DND-41 (cell line): ENCODE results near the gene OPCML.

ENCODE experiments used
- ATAC-seq: fragments of 200-7000 bp; cut with Tn5 transposase; 3 replicates; pipeline ENCODE4 v1.9.1; 2021; ENCODE audit warnings: low read depth; ENCODE audit not compliant: insufficient read depth
- DNase-seq: peaks from one replicate; pipeline ENCODE4 v3.0.0-alpha.2; 2020
- H2AFZ ChIP-seq: 2 replicates; pipeline ENCODE4 v1.6.0; 2012; ENCODE audit warnings: low read depth, low read length
- H3K27ac ChIP-seq: 2 replicates; pipeline ENCODE4 v1.5.1; 2012; ENCODE audit warnings: low read length, inconsistent platforms
- H3K27me3 ChIP-seq: fragments of 200-600 bp; sonication (generic); 2 replicates; pipeline ENCODE4 v1.6.0; 2012; ENCODE audit warnings: low read length, mild to moderate bottlenecking, inconsistent platforms; ENCODE audit not compliant: insufficient read depth, poor library complexity
- H3K36me3 ChIP-seq: 2 replicates; pipeline ENCODE4 v1.5.1; 2012; ENCODE audit warnings: low read length, inconsistent platforms; ENCODE audit not compliant: insufficient read depth
- H3K4me1 ChIP-seq: 2 replicates; pipeline ENCODE4 v1.5.1; 2012; ENCODE audit warnings: mild to moderate bottlenecking, low read length; ENCODE audit not compliant: insufficient read depth
- H3K4me2 ChIP-seq: 2 replicates; pipeline ENCODE4 v1.6.0; 2012; ENCODE audit warnings: mild to moderate bottlenecking, moderate library complexity, low read length, inconsistent platforms; ENCODE audit not compliant: insufficient read depth
- H3K4me3 ChIP-seq, 2 experiments: fragments of 200-600 bp in 1 of 2; shearing (Covaris generic) in 1 of 2; 2 replicates each; pipeline ENCODE4 v1.5.1; 2012 to 2016; ENCODE audit warnings: inconsistent platforms in 2 of 2, low read length in 2 of 2, mild to moderate bottlenecking in 2 of 2, low read depth in 1 of 2, moderate library complexity in 1 of 2
- H3K79me2 ChIP-seq: 2 replicates; pipeline ENCODE4 v1.6.0; 2012; ENCODE audit warnings: low read length, inconsistent platforms; ENCODE audit not compliant: insufficient read depth
- H3K9ac ChIP-seq: 2 replicates; pipeline ENCODE4 v1.6.0; 2012; ENCODE audit warnings: low read depth, mild to moderate bottlenecking, inconsistent platforms, low read length, moderate library complexity
- H3K9me3 ChIP-seq: 2 replicates; pipeline ENCODE4 v1.5.1; 2012; ENCODE audit warnings: low read length, moderate library complexity, mild to moderate bottlenecking, inconsistent platforms; ENCODE audit not compliant: insufficient read depth, severe bottlenecking
- H4K20me1 ChIP-seq: 2 replicates; pipeline ENCODE4 v1.6.0; 2012; ENCODE audit warnings: low read length; ENCODE audit not compliant: insufficient read depth
- CTCF ChIP-seq: IDR thresholded peaks from 2 replicates; pipeline ENCODE4 v1.5.1; 2012; ENCODE audit warnings: borderline replicate concordance, low read length, moderate library complexity, mild to moderate bottlenecking; ENCODE audit not compliant: poor library complexity, severe bottlenecking; ENCODE audit errors: extremely low read depth
- EZH2 ChIP-seq: IDR thresholded peaks from 3 replicates; pipeline ENCODE4 v1.6.1; 2012; ENCODE audit warnings: borderline replicate concordance, low read depth, mild to moderate bottlenecking, moderate library complexity, low read length, inconsistent platforms; ENCODE audit not compliant: severe bottlenecking

OPCML gene

GRCh38 chr11:133172349-133172748, 360.0 kb downstream of the OPCML start:
- no peak for DNase-seq
- no peak overlapping the region for H3K4me2 ChIP-seq
- H3K4me1 ChIP-seq = no peaks in the 10 kb centered on the region
- TF ChIP-seq CTCF = no peak
- TF ChIP-seq EZH2 = no peak
- H3K36me3 ChIP-seq = no peaks in the 10 kb centered on the region
- H2AFZ ChIP-seq = no peak overlapping the region
- H3K27ac ChIP-seq = no peak overlapping the region
- no peaks in the 10 kb centered on the region for H3K79me2 ChIP-seq
- H3K9me3 ChIP-seq = no peaks in the 10 kb centered on the region
- no peak for ATAC-seq
- no peak overlapping the region for H3K9ac ChIP-seq
- H4K20me1 ChIP-seq = no peaks in the 10 kb centered on the region
- H3K4me3 ChIP-seq = no peak overlapping the region
- H3K27me3 ChIP-seq = no peaks in the 10 kb centered on the region

- Histone ChIP-seq H3K9me3 (no peaks in the 10 kb centered on the region), H2AFZ (no peak overlapping the region), H3K4me1 (no peaks in the 10 kb centered on the region), H3K9ac (no peak overlapping the region), H3K4me2 (no peak overlapping the region), H3K4me3 (no peak overlapping the region), H3K27ac (no peak overlapping the region), H3K27me3 (no peaks in the 10 kb centered on the region), H4K20me1 (no peaks in the 10 kb centered on the region), H3K79me2 (no peaks in the 10 kb centered on the region), H3K36me3 (no peaks in the 10 kb centered on the region)
- DNase-seq (no peak), ATAC-seq (no peak)
- TF ChIP-seq EZH2 (no peak), CTCF (no peak)
These were observed 360.9 kb downstream of the OPCML start for GRCh38 chr11:133171374-133171773.

- TF ChIP-seq CTCF = no peak
- no peak overlapping the region for H3K27ac ChIP-seq
- H3K4me2 ChIP-seq = no peak overlapping the region
- ATAC-seq (no peak), DNase-seq (no peak)
- H3K27me3 ChIP-seq = peaks cover 16% of the 10 kb centered on the region
- H3K79me2 ChIP-seq = no peaks in the 10 kb centered on the region
- H3K4me1 ChIP-seq = no peaks in the 10 kb centered on the region
- H2AFZ ChIP-seq = no peak overlapping the region
- H4K20me1 ChIP-seq = no peaks in the 10 kb centered on the region
- no peak overlapping the region for H3K4me3 ChIP-seq
- no peaks in the 10 kb centered on the region for H3K36me3 ChIP-seq
- no peak overlapping the region for H3K9ac ChIP-seq
- no peaks in the 10 kb centered on the region for H3K9me3 ChIP-seq
These were observed 364.3 kb downstream of the OPCML start for GRCh38 chr11:133168016-133168415.

GRCh38 chr11:133166662-133167061, 365.6 kb downstream of the OPCML start:
- Histone ChIP-seq H3K9ac (no peak overlapping the region), H3K79me2 (no peaks in the 10 kb centered on the region), H3K9me3 (no peaks in the 10 kb centered on the region), H3K27me3 (peaks cover 26% of the 10 kb centered on the region), H3K4me3 (no peak overlapping the region), H3K4me2 (no peak overlapping the region), H4K20me1 (no peaks in the 10 kb centered on the region), H3K4me1 (no peaks in the 10 kb centered on the region), H2AFZ (no peak overlapping the region), H3K27ac (no peak overlapping the region), H3K36me3 (no peaks in the 10 kb centered on the region)
- DNase-seq = no peak
- TF ChIP-seq EZH2 (no peak), CTCF (no peak)
- ATAC-seq = no peak
